HG02884 (cell line): ENCODE data around the gene NXN.
"Not testable (repeated sequence)": the region's sequence is repeated elsewhere in the genome, so short reads cannot be mapped to it uniquely, and the experiment has no call there.

Source experiments
- ATAC-seq: cut with Tn5 transposase; IDR thresholded peaks from one replicate; pipeline ENCODE4 v1.9.1; 2021; ENCODE audit warnings: mild to moderate bottlenecking, moderate library complexity; ENCODE audit not compliant: unreplicated experiment

Gene NXN

GRCh38 chr17:838486-838885 is 141.1 kb downstream of the NXN start:
- no peak for ATAC-seq

DNA sequence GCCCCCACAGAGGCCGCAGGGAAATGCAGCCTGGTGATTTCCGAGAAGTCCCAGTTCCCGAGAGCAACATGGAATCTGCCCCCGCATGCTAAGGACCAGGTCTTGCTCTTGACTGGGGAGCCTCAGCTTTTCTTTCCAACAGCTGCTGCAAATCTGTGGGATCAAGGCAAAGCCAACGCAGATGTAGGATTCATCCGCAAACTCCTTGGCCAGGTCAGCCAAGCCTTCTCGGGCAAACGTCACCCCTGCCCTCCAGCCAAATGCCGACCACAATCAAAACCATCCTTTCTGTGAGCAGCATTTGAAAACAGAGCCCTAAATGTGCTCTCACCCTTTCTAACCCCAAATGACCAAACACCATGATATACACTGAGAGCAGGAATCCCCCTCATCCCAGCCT is 143.4 kb downstream of the NXN start:
- no peak for ATAC-seq

- not testable (repeated sequence) for ATAC-seq
These were observed 143.9 kb downstream of the NXN start for GRCh38 chr17:835721-836120.

- ATAC-seq = no peak
These were observed 144.3 kb downstream of the NXN start for GRCh38 chr17:835263-835662.

- no peak for ATAC-seq
These were observed 145.4 kb downstream of the NXN start for GRCh38 chr17:834136-834535.

- ATAC-seq = no peak
These were observed 148.6 kb downstream of the NXN start for GRCh38 chr17:830950-831349.

GRCh38 chr17:830381-830780 is 149.2 kb downstream of the NXN start:
- no peak for ATAC-seq

- ATAC-seq = not testable (repeated sequence)
These were observed 150.0 kb downstream of the NXN start for GRCh38 chr17:829614-830013.

- no peak for ATAC-seq
These were observed 150.8 kb downstream of the NXN start for GRCh38 chr17:828761-829160.

- ATAC-seq = no peak
These were observed 152.8 kb downstream of the NXN start for GRCh38 chr17:826778-827177.

DNA sequence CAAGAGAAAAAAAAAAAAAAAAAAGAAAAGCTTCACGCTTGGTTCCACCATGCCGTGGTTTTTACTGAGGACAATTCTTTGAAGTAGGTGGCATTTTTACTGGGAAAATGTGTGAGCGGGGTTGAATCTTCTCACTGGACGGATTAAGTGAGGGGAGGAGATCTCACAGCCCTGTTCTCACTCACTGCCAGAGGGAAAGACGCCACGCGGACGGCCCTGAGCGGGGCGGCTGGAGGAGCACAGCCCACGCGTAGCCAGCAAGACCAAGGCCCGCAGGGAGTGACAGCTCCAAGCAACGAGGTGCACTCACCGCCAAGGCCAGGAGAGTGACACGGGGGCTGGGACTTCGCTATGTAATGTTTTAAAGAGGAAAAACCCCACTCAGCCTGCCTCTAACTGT is 154.4 kb downstream of the NXN start:
- ATAC-seq = no peak

- ATAC-seq = no peak
These were observed 155.2 kb downstream of the NXN start for GRCh38 chr17:824378-824777.

- no peak for ATAC-seq
These were observed 156.1 kb downstream of the NXN start for GRCh38 chr17:823501-823902.

DNA sequence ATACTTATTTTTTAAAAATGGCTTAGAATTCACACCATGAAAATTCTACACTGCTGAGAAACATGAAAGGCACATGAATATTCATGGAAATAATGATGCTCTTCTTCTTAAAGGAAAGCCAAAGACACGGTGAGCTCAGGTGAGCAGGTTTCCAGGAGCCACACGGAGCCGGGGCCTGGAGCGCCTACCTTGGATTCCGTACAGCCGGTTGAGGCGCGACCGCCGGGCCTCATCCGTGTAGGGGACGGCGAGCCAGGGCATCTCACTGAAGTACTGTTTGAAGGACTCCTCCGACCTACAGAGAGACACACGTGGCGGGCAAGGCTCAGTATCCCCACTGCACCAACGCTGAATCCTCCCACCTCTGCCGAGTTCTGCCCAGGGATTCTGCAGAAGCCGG is 160.3 kb downstream of the NXN start:
- ATAC-seq = no peak

GRCh38 chr17:814371-814770 is 165.2 kb downstream of the NXN start:
- ATAC-seq = no peak

DNA sequence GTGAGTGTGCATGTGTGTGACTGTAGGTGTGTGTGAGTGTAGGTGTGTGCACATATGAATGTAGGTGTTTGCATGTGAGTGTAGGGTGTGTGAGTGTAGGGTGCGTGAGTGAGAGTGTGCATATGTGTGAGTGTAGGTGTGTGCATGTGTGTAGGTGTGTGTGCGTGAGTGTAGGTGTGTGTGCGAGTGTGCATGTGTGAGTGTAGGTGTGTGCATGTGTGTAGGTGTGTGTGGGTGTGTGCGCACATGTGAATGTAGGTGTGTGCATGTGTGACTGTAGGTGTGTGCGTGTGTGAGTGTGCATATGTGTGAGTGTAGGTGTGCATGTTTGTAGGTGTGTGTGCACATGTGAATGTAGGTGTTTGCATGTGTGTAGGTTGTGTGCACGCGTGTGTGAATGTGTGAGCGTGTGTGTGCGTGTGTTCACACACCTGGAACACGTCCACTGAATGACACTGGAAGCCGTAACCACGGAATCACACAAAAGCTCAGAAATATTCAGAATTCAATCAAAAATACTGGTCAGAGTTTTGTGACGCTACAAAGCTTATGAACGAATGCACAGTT is 166.9 kb downstream of the NXN start:
- no peak for ATAC-seq

DNA sequence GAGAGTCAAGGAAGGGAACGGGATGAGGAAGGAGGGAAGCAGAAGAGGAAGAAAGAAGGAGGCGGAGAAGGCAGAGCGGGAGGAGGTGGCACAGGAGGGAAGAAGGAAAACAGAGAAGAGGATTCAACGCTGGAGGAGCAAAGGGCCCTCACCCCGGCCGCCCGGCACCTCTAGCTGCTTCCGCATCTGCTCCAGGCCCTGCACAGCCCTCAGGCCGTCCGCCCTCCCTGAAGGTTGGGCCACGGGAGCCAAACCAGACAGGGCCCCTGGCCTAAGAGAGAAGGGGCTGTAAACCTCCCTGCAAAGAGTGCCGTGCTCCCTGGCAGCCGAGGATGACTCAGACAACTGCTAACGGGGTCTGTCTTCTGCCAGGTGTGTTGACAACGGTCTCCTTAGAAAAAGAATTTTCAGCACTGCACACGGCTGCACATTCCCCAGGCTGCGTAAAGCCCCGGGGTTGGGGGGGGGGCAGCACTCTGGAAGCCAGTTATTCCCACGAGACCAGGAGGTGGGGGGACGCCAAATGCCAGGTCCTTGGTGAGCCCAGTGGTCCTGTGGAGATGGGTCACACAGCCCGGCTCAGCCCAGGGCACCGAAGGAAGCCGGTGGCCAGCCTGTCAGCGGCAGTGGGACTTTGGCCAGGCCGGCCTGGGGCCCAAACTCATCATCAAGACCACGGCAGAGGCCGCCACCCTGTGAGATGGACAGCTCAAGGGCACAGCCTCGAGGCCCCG is 168.4 kb downstream of the NXN start:
- no peak for ATAC-seq

DNA sequence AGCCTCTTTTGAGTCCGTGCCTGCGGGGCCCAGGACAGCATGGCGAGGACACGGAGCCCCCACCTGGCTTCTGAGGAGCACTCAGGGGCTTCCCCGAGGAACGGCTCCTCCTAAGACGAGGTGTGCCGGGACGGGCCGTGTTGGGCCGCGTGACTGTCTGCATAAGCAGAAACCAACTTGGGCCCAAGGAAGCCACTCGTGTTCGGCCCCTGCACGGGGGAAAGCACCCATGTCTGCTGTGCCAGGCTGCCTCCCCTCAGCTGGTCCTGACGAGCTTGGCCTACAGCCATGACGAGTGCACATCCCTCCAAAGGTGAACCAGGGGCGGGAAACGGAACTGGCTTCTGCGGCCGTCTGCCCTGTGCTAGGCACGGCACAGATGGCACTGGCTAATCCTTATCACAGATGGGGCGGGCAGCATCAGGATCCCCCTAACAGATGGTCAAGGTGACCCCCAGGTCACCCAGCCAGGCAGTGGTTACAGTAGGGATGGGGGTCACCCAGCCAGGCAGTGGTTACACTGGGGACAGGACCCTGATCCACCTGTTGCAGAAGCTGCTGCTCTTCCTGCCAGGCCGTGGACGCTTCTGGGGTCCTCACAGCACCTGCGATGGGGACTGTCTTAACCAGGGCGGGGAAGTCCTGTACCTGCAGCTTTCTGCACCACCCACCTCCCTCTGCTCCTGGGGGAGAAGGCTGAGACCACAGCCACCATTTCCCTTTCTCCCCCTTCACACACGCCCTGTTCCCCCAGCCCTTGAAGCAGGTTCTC is 171.9 kb downstream of the NXN start:
- ATAC-seq = no peak

- ATAC-seq = no peak
These were observed 172.6 kb downstream of the NXN start for GRCh38 chr17:806781-807522.

GRCh38 chr17:806346-806745 is 173.2 kb downstream of the NXN start:
- no peak for ATAC-seq

- ATAC-seq = not testable (repeated sequence)
These were observed 173.7 kb downstream of the NXN start for GRCh38 chr17:805886-806285.
